ENCODE measurements around the gene DHX16. TPM values are rescaled to one million over a fixed set of nuclear protein-coding genes. Genes with fewer than 3 reads are reported as not detected.

The DHX16 gene
- total RNA-seq, 2 donors from 2014 or later = 17.6 to 18.6 TPM

- peak; percentile 81 for DNase-seq
- ATAC-seq = peak; percentile 88 to 89
- intact Hi-C loops (cut with DNase I) = no loop called here
These were observed 25.3 kb downstream of the DHX16 start for GRCh38 chr6:30647242-30648116.

- ATAC-seq (peak; percentile 93), DNase-seq (peak; percentile 96)
- intact Hi-C loops (cut with DNase I) = no loop called here
These were observed 26.2 kb downstream of the DHX16 start, which contains the start of gene C6orf136 for GRCh38 chr6:30646450-30647241. Gene C6orf136, plus strand, starts transcription at chr6:30647133. Its CDS starts 99 bp downstream, at chr6:30647232.

- intact Hi-C loops (cut with DNase I) = no loop called here
These were observed 26.8 kb downstream of the DHX16 start for GRCh38 chr6:30645989-30646388.

GRCh38 chr6:30644769-30645168 lies 28.0 kb downstream of the DHX16 start:
- DNase-seq = no peak
- no peak for ATAC-seq
- intact Hi-C loops (cut with DNase I) = no loop called here

More at GRCh38 chr6:30645989-30646388, 26.8 kb downstream of the DHX16 start:
- no peak for ATAC-seq
- DNase-seq = no peak

- intact Hi-C loops (cut with DNase I) = no loop called here
- ATAC-seq = no peak
These were observed 29.1 kb downstream of the DHX16 start for GRCh38 chr6:30643656-30644055.

GRCh38 chr6:30641048-30641447 lies 31.8 kb downstream of the DHX16 start:
- ATAC-seq (no peak), DNase-seq (no peak)
- intact Hi-C loops (cut with DNase I) = no loop called here

More at GRCh38 chr6:30643656-30644055, 29.1 kb downstream of the DHX16 start:
- no peak for DNase-seq

DNA sequence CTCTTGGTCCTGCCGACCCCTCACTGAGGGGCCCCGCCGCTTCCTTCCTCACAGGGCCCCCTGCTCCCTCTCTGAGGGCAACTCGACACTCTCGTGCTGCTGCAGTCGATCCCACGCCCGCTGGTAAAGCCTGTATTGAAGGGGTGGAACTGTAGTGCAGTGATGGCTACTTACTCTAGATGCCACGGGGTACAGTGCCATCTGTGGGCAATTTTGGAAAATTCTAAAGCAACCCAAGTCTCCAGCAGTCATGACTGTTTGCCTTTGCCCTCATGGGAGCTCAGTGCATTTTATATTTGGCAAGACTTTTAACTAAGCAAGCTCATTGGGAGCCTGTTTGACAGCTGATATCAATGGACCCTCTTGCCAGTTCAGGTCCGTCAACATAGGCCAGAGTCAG lies 32.3 kb downstream of the DHX16 start:
- peak in 1 of 2 donors; percentile 36 for ATAC-seq
- intact Hi-C loops (cut with DNase I) = no loop called here
- no peak for DNase-seq

- intact Hi-C loops (cut with DNase I) = no loop called here
- DNase-seq = no peak
- ATAC-seq = no peak
These were observed 37.0 kb downstream of the DHX16 start for GRCh38 chr6:30635834-30636233.

DNA sequence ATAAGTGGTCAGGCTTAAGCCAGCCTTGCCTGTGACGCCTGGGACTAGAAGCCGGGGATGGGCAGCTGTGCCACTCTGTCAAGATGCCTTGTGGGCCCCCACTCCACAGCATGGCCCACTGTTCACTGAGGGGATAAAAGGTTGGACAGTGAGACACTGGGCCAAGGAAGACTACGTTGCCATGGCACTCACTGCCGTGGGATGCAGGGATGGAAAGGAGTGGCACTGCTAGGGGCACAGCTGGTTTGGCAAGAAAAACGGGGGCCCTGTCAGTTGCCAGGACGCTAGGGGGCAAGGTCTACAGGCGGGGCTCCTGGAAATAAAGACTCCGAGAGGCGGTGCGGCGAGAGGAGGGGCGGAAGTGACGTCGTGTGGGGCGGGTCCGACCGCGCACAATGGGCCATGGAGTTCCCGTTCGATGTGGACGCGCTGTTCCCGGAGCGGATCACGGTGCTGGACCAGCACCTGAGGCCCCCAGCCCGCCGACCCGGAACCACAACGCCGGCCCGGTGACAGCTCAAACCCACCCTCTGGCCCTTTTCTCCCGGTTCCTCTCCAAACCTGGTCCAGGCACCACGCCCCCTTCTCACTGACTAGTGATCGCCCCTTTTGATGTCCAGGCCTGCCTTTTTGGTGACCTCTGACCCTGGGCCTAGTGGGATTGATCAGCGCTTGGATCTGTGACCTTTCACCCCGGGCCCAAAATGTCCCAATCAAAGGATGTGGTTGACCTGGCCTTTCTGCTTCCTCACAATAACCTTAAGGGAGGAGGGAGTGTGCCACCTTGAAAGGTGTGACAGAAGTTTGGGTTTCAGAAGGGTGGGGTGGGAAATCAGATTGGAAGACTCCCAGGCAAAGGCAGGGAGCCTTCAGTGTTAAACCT lies 46.1 kb downstream of the DHX16 start, which contains the start of gene ATAT1:
ATAT1 (plus strand) TSS at position 391 of the 883 bp plus-strand sequence.
- ATAC-seq (peak; percentile 97 to 99), DNase-seq (peak; percentile 92)
- intact Hi-C loops (cut with DNase I) = loop anchor here in 1 of 2 donors (5.0 to 10.0 kb wide), 2 partner anchors 46 to 98 kb away; partner anchors contain the start of genes DHX16 and TUBB

DNA sequence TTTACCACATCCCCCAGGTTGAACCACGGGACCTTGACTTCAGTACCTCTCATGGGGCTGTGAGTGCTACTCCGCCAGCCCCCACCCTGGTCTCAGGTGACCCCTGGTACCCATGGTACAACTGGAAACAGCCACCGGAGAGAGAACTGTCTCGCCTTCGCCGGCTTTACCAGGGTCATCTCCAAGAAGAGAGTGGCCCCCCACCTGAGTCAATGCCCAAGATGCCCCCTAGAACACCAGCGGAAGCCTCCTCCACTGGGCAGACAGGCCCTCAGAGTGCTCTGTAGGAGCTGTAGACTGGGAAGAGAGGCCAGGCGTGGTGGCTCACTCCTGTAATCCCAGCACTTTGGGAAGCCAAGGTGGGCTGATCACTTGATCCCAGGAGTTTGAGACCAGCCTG lies 47.3 kb downstream of the DHX16 start:
- intact Hi-C loops (cut with DNase I) = loop anchor here in 1 of 2 donors (5.0 to 10.0 kb wide), 2 partner anchors 47 to 99 kb away; partner anchors contain the start of genes DHX16 and TUBB
- DNase-seq = no peak
- ATAC-seq = no peak

- ATAC-seq (no peak), DNase-seq (no peak)
- intact Hi-C loops (cut with DNase I) = no loop called here
These were observed 53.2 kb downstream of the DHX16 start for GRCh38 chr6:30619561-30619960.

DNA sequence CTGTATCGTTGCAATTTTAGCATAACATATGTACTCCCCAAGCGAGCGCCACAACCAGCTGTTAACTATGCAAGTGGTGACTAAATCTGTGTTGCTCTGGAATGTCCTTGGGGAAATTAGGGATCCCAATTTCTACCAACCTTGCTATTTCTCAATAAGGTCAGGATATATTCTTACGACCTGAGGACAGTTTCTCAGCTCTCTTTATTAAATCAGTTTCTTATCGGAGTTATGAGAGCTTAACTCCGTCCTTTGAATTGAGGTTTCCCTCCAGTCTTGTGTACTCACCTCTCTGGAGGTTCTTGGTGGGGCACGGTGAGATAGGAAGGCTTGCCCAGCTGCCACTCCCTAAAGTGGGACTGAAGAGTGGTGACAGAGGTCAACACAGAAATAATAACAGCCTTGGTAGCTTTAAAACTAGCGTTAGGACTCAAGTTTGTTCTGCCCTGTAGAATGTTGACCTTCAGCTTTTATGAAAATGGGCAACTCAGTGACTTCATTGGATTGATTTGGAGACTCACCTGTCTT lies 54.5 kb downstream of the DHX16 start:
- ATAC-seq = no peak
- intact Hi-C loops (cut with DNase I) = no loop called here
- DNase-seq = no peak

GRCh38 chr6:30617565-30618269 lies 55.1 kb downstream of the DHX16 start, which contains the start of gene MRPS18B:
Gene MRPS18B, plus strand, starts transcription at chr6:30617840. Its CDS starts 26 bp downstream, at chr6:30617866.
- ATAC-seq (peak; percentile 88 to 91), DNase-seq (peak; percentile 99)
- intact Hi-C loops (cut with DNase I) = no loop called here

DNA sequence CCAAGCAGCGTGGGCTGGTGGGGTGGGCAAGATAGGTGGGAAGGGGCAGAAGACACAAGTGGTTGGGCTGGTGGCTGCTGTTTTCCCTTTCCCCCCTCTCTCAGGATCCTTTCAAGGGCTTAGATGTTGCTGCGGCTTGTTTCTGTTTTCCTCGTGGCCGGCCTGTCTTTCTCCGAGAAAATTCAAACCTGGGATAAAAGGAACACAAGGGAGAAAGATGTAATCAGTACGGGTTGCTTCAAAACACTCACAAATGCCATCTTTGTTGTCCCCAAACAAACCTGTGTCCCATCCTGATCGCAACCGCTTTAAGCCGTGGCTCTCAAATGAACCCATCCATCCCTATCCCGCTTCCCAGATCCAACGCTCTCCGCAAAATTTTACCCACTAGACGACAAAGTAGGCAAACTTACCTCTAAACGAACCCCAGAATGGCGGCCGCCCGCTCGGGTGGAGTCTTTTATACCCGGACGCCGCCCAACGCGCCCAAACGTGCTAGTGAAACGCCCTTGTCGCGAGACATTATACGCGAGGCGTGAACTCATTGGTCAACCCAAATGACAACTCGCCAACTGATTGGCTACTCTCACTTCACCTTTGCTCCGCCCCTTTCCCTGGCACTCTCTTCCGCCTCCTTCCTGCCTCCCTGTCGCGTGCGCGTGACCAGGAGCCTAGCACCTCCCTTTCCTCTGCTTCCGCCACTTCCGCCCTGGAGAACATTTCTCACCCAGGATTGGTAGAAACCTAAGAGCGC lies 55.8 kb downstream of the DHX16 start, which contains the start of gene PPP1R10:
PPP1R10 (minus strand) TSS at position 433 of the 754 bp plus-strand sequence. CDS start 7,299 bp downstream, outside the sequence.
- intact Hi-C loops (cut with DNase I) = no loop called here
- DNase-seq = peak; percentile 99
- peak; percentile 89 to 92 for ATAC-seq

DNA sequence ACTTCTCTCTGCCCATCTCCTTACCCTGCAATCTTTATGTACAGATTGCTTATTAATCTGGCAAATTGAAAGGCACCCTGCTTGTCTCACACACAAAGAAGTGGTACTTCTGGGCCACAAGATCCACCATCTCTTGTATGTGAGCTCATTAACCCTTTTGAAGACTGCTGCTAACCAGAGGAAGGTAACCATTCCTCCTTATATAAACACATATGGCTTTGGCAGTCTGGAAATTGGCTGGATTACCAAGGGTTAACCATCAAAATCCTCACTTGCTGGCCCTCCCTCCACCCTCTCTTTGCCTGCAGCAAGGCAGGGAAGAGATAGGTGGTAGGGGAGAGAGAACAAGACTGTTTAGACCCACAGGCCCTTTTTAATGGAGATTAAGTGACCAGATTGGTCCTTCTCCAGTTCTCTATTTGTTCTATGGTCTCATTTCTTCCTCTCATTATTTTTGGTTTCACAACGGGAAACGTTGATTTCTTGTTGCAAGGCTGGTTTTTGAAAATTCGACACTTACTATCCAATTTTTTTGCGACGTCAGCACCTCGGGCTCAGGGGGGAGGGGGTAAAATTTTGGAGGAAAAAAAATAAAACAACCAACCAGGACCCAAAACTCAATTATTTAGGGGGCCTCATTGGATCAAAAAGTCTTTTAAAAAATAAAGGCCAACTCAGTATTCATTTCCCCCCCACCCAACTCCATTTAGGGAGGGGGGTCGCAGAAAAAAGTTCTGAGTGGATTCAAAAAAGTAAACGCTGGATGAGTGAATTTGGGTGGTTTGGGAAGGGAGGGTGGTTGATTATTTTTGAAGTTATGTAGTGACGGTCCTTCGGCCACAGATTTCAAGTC lies 56.6 kb downstream of the DHX16 start:
- no peak for DNase-seq
- intact Hi-C loops (cut with DNase I) = no loop called here
- no peak for ATAC-seq

Measured in left cardiac atrium (tissue), 4 donors.